Measurements from ENCODE around the gene MMP24. TPM values are rescaled to one million over a fixed set of nuclear protein-coding genes. Genes with fewer than 3 reads are reported as not detected.
"Not testable (repeated sequence)": the region's sequence is repeated elsewhere in the genome, so short reads cannot be mapped to it uniquely, and the experiment has no call there.

MMP24 gene
- total and polyA plus RNA-seq, 8 donors: 0.15 to 6.2 (median 1.6) TPM; not detected in 2

GRCh38 chr20:35248641-35249475, 22.4 kb downstream of the MMP24 start:
- TF ChIP-seq CTCF (IDR thresholded peaks at IDR 0.05): no peak
- TF ChIP-seq POLR2A (IDR thresholded peaks at IDR 0.05): no peak
- TF ChIP-seq POLR2AphosphoS5 (IDR thresholded peaks at IDR 0.05): no peak
- TF ChIP-seq EP300 (IDR thresholded peaks at IDR 0.05): no peak
- intact Hi-C loops (cut with DNase I; ENCODE audit: low total_unique reads): no loop called here
- no peak overlapping the region for H3K27ac ChIP-seq

GRCh38 chr20:35251613-35251940, 25.1 kb downstream of the MMP24 start:
- intact Hi-C loops (cut with DNase I; ENCODE audit: low total_unique reads): no loop called here
- DNase-seq: no peak
- peak overlapping the region in 1 of 5 donors; percentile 15 for H3K27ac ChIP-seq
- no peak for TF ChIP-seq POLR2AphosphoS5 (IDR thresholded peaks at IDR 0.05)
- no peak for TF ChIP-seq CTCF (IDR thresholded peaks at IDR 0.05)
- no peak for TF ChIP-seq POLR2A (IDR thresholded peaks at IDR 0.05)
- no peak for TF ChIP-seq EP300 (IDR thresholded peaks at IDR 0.05)
- H3K4me3 ChIP-seq: no peak overlapping the region
- peaks cover 0 to 21% (median 13%) of the 10 kb centered on the region in 4 donors for H3K36me3 ChIP-seq
- peaks cover 0 to 10% (median 3%) of the 10 kb centered on the region in 4 donors for H3K4me1 ChIP-seq
- 85 to 94% (median 89%) methylated on average over 2 of the region's 2 CpGs; no CpG with 5 or more reads in 1 of the 5 donors for WGBS, 5 donors
- H3K27me3 ChIP-seq: no peaks in the 10 kb centered on the region
- no peaks in the 10 kb centered on the region for H3K9me3 ChIP-seq

More at GRCh38 chr20:35248641-35249475, 22.4 kb downstream of the MMP24 start:
- no peak overlapping the region for H3K4me3 ChIP-seq
- H3K4me1 ChIP-seq: peaks cover 0 to 10% (median 3%) of the 10 kb centered on the region in 4 donors
- H3K27me3 ChIP-seq: no peaks in the 10 kb centered on the region
- peaks cover 0 to 9% (median 0%) of the 10 kb centered on the region in 4 donors for H3K36me3 ChIP-seq
- no peak for DNase-seq
- no peaks in the 10 kb centered on the region for H3K9me3 ChIP-seq
- 84 to 94% (median 90%) methylated on average over 9 of the region's 9 CpGs for WGBS, 5 donors

- TF ChIP-seq POLR2AphosphoS5 (IDR thresholded peaks at IDR 0.05) (no peak), CTCF (IDR thresholded peaks at IDR 0.05) (no peak), POLR2A (IDR thresholded peaks at IDR 0.05) (no peak), EP300 (IDR thresholded peaks at IDR 0.05) (no peak)
Observed at GRCh38 chr20:35252037-35252461, 25.6 kb downstream of the MMP24 start.

GRCh38 chr20:35252598-35252997, 26.1 kb downstream of the MMP24 start:
- H3K9me3 ChIP-seq; intact Hi-C loops (cut with DNase I; ENCODE audit: low total_unique reads); H3K27me3 ChIP-seq; H3K4me3 ChIP-seq; DNase-seq: not testable (repeated sequence)
- H3K36me3 ChIP-seq: peaks cover 0 to 17% (median 12%) of the 10 kb centered on the region in 4 donors
- 76 to 100% (median 79%) methylated on average over 1 to 2 of the region's 2 CpGs for WGBS, 5 donors
- H3K4me1 ChIP-seq: peaks cover 3 to 11% (median 9%) of the 10 kb centered on the region in 4 donors
- peak overlapping the region in 1 of 5 donors; percentile 20 for H3K27ac ChIP-seq

More at GRCh38 chr20:35252037-35252461, 25.6 kb downstream of the MMP24 start:
- Histone ChIP-seq H3K4me1 (peaks cover 0 to 10% (median 4%) of the 10 kb centered on the region in 4 donors), H3K36me3 (peaks cover 0 to 17% (median 13%) of the 10 kb centered on the region in 4 donors), H3K27me3 (no peaks in the 10 kb centered on the region), H3K4me3 (no peak overlapping the region), H3K9me3 (no peaks in the 10 kb centered on the region), H3K27ac (peak overlapping the region in 1 of 5 donors; percentile 20)
- WGBS, 5 donors: 18 to 36% (median 35%) methylated on average over 2 of the region's 2 CpGs
- peak in 1 of 2 donors; percentile 38 for DNase-seq
- intact Hi-C loops (cut with DNase I; ENCODE audit: low total_unique reads): no loop called here
